HG03135 (cell line): ENCODE results near the gene DMRT2.

Experiments
- ATAC-seq: cut with Tn5 transposase; IDR thresholded peaks from one replicate; pipeline ENCODE4 v1.9.1; 2021; ENCODE audit warnings: mild to moderate bottlenecking, moderate library complexity; ENCODE audit not compliant: unreplicated experiment

DMRT2 gene

DNA sequence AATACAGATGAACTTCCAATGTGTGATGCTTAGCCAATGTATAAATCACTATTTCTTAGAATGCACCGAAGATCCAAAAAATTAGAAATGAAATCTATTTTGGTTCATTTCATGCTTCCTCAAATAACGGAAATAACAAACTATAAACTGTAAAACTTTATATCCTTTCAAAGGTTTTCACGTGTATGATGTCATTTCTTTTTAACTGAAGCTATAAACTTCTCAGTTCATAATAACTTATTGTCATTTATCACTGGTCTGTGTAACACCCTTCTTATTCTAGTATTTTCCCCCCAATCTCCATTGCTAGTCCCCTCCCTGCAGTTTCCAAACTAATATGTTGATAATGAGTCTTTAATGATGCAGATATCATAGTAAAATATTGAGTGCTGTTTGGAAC, 36.4 kb downstream of the DMRT2 start:
- ATAC-seq, result no peak

DNA sequence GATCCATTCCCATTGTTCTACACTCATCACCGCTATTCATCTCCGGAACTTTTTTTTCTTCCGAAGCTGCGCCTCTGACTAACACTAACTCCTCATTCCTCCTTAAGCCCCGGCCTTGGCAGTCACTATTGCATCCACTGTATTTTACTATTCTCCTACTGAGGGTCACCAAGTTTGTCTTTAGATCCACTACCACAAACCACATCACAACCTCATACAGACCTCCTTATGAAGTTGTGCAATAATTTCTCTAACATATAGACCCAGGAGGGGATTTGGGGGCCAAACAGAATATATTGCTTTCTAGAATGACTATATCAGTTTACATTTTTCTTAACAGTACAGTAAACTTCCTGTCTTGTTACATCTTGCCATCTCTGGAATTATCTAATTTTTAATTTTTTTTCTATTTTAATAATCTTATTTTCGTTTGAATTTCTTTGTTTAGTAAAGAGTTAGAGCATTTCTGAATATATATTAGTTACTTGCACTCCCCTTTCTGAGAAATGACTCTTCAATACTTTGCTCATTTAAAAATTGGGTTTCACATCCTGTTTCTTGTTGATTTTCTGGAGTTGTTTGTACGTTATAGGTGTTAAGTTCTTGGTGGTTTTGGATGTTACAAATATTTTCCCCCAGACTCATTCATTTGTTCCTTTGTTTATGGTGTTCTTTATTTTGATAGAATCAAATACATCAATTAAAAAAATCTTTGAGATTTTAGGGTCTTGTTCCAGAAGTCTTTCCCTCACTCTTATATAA, 37.1 kb downstream of the DMRT2 start:
- ATAC-seq, result no peak

DNA sequence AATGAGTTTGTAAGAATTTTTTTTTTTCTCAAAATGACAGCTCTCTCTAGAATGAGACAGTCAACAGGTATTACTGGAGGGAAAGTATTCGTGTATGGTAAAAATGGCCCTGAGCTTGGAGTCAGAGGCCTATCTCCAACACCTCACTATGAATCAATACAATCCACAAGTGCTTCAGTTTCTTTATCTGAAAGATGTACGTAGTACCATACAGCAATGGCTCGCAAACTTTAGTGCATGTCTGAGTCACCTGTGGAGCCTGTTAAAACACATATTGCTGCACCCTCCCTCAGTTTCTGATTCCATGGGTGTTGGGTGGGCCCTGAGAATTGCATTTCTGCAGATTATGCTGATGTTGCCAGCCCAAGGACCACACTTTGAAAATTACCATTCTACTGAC, 44.6 kb downstream of the DMRT2 start:
- ATAC-seq, result no peak

DNA sequence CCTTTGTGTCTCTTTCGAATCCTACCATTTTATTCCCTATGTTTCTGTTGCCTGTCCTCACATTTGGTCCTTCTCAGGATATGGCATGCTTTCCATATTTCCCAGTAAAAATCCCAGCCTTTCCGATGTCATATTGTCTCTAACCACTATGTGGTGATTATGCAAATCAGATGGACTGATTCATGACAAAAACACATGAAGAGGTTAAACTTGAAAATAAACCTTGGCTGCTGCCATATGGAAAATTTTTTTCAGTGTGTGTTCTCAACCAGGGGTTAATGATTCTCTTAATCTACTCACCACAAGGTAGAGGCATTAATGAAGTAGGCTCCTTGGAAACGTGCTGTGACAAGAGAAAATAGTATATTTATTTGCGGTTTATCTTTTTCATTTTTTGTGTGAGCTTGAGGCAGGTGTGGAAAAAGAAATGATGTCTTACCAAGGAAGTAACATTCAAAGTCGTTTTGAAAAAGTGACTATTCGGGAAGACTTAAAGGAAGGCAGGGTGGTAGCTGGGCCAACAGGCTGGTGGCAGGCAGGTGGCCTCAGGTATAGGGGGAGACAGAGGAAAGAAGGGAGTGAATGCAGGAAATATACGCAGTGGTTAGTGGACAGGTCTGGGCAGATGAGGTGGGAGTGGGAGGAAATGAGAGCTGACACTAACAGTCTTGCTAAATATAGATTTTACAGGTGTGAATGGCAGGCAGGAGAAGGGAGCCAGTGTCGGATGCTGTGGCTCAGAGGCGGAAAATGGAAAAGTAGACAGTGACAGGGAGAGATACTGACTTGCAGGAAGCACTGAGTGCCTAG, 46.2 kb downstream of the DMRT2 start:
- no peak for ATAC-seq

DNA sequence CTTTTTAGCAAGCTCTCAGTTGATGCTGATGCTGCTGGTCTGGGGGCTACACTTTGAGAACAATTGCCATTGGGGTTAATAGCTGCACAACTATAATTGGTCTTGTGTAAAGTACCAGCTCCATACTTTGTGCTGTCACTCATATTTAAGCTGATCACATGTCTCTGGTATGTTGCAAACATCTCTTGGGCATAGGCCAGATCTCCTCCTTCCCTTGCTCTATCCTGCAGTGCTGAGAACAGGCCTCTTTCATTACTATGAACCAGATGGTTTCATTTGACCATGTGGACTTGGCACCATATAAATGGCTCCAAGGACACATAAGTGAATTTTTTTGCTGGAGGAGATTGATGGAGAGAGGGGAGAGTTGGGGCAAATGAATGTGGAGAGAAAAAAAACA, 48.4 kb downstream of the DMRT2 start:
- no peak for ATAC-seq

DNA sequence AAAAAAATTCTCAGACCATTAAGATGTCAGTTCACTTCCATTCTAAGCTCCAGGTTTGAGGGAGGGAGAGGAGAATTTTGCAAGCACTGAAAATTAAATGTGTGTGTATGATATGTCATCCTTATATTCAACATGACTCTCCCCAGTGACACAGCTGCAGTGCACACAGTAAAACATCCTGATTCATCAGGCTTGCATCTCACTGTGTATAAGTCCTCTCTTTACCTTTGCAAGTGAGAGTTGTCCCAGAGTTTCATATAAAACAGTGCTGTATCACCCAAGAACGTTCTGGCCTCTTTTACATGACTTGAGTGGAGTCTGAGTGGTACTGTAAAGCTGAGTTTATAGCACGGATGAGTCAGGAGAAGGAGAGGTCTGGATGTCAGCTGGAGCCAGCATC, 50.0 kb downstream of the DMRT2 start:
- ATAC-seq, result no peak

DNA sequence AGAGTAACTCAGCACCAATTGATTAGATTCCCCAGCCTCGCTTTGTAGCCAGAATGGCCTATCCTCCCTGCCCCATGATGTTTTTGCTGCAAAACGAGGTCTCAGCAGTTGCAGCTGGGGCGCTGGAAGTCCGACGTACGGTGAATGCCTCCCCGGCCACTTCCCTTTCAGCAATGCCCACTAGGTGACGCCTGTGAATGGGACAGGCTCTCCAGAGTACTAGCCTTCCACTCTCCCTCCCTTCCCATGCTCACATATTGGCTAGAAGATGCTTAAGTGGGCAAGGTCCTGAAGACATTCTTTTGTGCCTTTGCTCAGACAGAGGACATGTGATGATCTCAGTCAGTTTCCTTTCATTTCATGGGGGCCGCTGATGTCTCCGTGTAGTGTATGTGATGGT, 50.8 kb downstream of the DMRT2 start:
- no peak for ATAC-seq

DNA sequence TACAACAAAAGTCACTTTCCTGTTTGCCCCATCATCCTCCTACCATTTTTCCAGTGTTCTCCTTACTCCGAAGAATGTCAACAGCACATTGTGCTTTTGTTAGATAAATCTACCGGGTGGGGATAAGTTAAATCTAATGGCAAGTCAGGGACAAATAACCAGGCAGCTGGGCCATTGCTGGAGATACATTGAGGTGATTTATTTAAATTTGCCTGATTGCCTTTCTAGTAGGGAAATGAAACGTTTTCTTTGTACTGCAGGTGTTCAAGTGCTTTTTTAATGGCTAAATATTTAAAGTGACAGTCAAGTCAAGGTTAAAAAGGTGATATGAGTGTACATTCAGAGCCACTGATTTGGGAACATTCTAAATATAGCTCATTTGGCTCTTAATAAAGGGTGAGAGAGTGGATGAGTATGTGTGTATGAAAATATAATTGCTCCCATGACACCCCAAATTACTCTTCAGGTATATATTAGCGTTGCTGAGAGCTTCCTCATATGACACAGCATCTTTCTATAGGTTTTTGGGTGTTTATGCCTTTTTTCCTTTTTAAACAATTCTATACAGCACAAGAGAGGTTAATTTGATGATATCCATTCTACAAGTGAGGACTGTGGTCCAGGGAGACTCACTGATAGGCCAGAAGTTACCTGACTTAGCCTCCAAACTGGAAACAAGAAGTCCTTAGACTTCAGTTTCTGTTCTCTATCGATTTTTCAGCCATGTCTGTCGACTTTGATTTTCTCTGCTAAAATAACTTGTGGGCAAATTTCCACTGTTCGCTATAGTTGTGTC, 51.9 kb downstream of the DMRT2 start:
- no peak for ATAC-seq

DNA sequence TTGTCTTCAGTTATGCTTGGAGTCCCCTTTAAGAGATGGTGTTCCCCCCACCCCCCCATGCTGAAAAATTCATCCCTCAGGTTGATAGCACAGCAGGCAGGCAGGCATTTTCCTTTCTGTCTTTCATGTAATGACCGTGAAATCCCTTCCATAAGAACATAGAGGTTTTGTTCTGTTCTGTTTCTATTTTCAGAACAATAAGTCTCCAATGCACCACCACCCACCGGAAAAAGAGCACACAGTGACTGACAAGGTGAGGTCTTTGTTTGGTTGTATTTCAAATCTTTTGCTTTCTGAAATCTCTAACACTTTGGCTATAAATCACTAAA, 52.4 kb downstream of the DMRT2 start:
- no peak for ATAC-seq
